SK-N-SH treated with all-trans-retinoic acid at 6 μM for 48 hours (cell line): Measurements from ENCODE around the gene LUC7L3.

ENCODE experiments used
- CREB5 ChIP-seq: fragments of 250-450 bp; sonication (Bioruptor Pico); IDR thresholded peaks from 2 replicates; pipeline ENCODE4 v1.5.1; 2020; ENCODE audit warnings: low read depth, mild to moderate bottlenecking, moderate library complexity
- CSDC2 ChIP-seq: fragments of 250-450 bp; sonication (Bioruptor Pico); IDR thresholded peaks from 2 replicates; pipeline ENCODE4 v1.5.0; 2020; ENCODE audit warnings: mild to moderate bottlenecking, moderate library complexity
- CSRNP3 ChIP-seq: fragments of 250-450 bp; sonication (Bioruptor Pico); IDR thresholded peaks from 2 replicates; pipeline ENCODE4 v1.5.1; 2021; ENCODE audit warnings: mild to moderate bottlenecking, moderate library complexity
- PATZ1 ChIP-seq: fragments of 250-450 bp; sonication (Bioruptor Pico); IDR thresholded peaks from 2 replicates; pipeline ENCODE4 v1.8.0; 2020; ENCODE audit warnings: mild to moderate bottlenecking, moderate library complexity, borderline replicate concordance
- RARB ChIP-seq: fragments of 250-450 bp; sonication (Bioruptor Pico); IDR thresholded peaks from 2 replicates; pipeline ENCODE4 v1.8.0; 2021; ENCODE audit warnings: mild to moderate bottlenecking, moderate library complexity
- TCF4 ChIP-seq: fragments of 250-450 bp; sonication (Bioruptor Pico); IDR thresholded peaks from 2 replicates; pipeline ENCODE4 v1.8.0; 2021; ENCODE audit warnings: mild to moderate bottlenecking, moderate library complexity, borderline replicate concordance
- TOX ChIP-seq: fragments of 250-450 bp; sonication (Bioruptor Pico); IDR thresholded peaks from 2 replicates; pipeline ENCODE4 v1.8.0; 2021; ENCODE audit warnings: mild to moderate bottlenecking, moderate library complexity, borderline replicate concordance
- ZFP30 ChIP-seq: fragments of 450-650 bp; formaldehyde crosslinking; IDR thresholded peaks from 2 replicates; pipeline ENCODE4 v1.5.0; 2022; ENCODE audit warnings: mild to moderate bottlenecking, moderate library complexity
- ZNF565 ChIP-seq: fragments of 450-650 bp; formaldehyde crosslinking; conservative IDR thresholded peaks from 2 replicates; pipeline ENCODE4 v1.5.0; 2020; ENCODE audit warnings: low read depth, mild to moderate bottlenecking, moderate library complexity

GRCh38 chr17:50672831-50673551 is 46.4 kb upstream of the LUC7L3 start:
- TF ChIP-seq CREB5 (CRISPR knock-in tag), result no peak
- TF ChIP-seq PATZ1 (CRISPR knock-in tag), result no peak
- no peak for TF ChIP-seq RARB
- no peak for TF ChIP-seq CSDC2 (CRISPR knock-in tag)
- no peak for TF ChIP-seq CSRNP3 (CRISPR knock-in tag)
- no peak for TF ChIP-seq TOX (CRISPR knock-in tag)
- no peak for TF ChIP-seq ZFP30 (CRISPR knock-in tag)
- no peak for TF ChIP-seq TCF4 (CRISPR knock-in tag)
- no peak for TF ChIP-seq ZNF565 (CRISPR knock-in tag)
